ENCODE measurements around the gene ZBTB20. TPM values are rescaled to one million over a fixed set of nuclear protein-coding genes. Genes with fewer than 3 reads are reported as not detected.

ZBTB20 gene
- total RNA-seq, 1 donor from 2014 or later, result 15.5 TPM

DNA sequence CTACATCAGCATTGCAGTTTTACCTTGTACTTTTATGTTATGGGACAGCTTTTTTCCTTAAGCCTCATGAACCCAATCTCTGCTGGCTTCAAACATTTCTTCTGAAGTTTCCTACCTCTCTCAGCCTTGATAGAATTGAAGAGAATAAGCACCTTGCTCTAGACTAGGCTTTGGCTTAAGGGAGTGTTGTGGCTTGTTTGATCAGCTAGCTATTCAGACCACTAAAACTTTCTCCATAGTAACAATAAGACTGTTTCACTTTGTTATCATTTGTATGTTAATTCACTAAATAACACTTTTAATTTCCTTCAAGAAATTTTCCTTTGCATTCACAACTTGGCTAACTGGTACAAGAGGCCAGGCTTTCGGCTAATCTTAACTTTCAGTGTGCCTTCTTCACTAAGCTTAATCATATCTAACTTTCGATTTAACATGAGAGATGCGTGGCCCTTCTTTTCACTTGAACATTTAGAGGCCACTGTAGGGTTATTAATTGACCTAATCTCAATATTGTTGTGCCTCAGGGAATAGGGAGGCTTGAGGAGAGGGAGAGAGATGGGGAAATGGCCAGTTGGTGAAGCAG is 861.3 kb downstream of the ZBTB20 start:
- Mint-ChIP-seq H3K27me3 (ENCODE audit: low read depth) (peaks cover 10% of the 10 kb centered on the region), H3K4me3 (ENCODE audit: unreplicated experiment) (no peak overlapping the region), H3K27ac (ENCODE audit: unreplicated experiment) (no peak overlapping the region), H3K9me3 (ENCODE audit: low read depth) (peaks cover 6% of the 10 kb centered on the region), H3K4me1 (ENCODE audit: low read depth) (no peaks in the 10 kb centered on the region), H3K36me3 (ENCODE audit: low read depth) (no peaks in the 10 kb centered on the region)
- TF ChIP-seq CTCF (IDR thresholded peaks at IDR 0.05), result no peak
- DNase-seq (ENCODE audit: low spot score), result no peak

GRCh38 chr3:114284644-114285043 is 862.4 kb downstream of the ZBTB20 start:
- no peak for DNase-seq (ENCODE audit: low spot score)
- no peaks in the 10 kb centered on the region for H3K36me3 Mint-ChIP-seq (ENCODE audit: low read depth)

More at GRCh38 chr3:114284644-114285043, 862.4 kb downstream of the ZBTB20 start:
- H3K4me3 Mint-ChIP-seq (ENCODE audit: unreplicated experiment), result no peak overlapping the region
- H3K27ac Mint-ChIP-seq (ENCODE audit: unreplicated experiment), result no peak overlapping the region
- peaks cover 6% of the 10 kb centered on the region for H3K9me3 Mint-ChIP-seq (ENCODE audit: low read depth)
- no peak for TF ChIP-seq CTCF (IDR thresholded peaks at IDR 0.05)
- no peaks in the 10 kb centered on the region for H3K4me1 Mint-ChIP-seq (ENCODE audit: low read depth)
- peaks cover 11% of the 10 kb centered on the region for H3K27me3 Mint-ChIP-seq (ENCODE audit: low read depth)

Small RNAs within 50 kb of the gene (microRNA-seq; reads per million reads assigned to microRNA genes)
- gene MIR4796 (ENCODE audit: borderline number of aligned reads), result not detected
